ENCODE data around the gene DUS2. TPM values are rescaled to one million over a fixed set of nuclear protein-coding genes. Genes with fewer than 3 reads are reported as not detected.

Gene DUS2
- total and polyA plus RNA-seq, 9 of the 15 experiments (the other 6 are each of a cell fraction or from before 2014, with no cell fraction given): 5.8 to 22.5 (median 20.6) TPM

DNA sequence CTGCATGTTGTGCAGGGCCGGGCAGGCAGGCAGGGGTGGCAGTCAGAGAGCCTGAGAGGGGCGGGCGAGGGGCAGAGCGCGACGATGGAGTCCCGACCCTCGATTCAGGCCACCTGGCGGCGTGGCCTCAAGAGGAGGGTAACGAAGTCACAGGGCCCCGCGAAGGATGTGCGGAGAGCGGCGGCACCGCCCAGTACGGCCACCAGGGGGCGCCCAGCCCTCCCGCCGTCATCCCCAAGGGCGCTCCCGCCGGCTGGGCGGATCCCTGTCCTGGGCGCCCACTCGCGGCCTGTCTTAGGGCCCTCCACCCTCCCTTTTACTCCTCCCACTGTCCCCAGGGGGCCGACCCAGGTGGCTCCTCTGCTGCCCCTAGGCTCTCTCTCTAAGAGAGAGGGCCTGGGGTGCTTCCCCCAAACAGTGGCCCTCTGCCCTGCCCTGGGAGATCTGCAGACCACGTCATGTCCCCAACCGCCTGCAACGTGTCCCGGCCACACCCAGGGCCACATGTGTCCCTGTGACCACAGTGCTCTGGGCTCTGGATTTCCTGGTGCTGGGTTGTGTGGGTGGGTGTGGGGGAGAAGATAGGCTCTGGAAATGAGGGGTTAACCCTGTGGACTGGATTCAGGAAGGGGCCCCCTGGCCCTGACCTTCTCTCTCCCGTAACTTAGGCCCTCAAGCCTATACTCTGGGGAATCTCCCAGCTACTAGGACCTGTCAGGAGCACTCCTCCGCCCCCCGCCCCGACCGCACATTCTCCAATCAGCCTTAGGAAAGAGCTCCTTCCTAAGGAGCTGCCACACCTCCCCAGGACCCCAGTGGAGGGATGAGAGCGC is 29.7 kb upstream of the DUS2 start (continued):
- TF ChIP-seq ZNF76 (CRISPR knock-in tag; IDR thresholded peaks at IDR 0.05; ENCODE audit: borderline replicate concordance) (peak; percentile 77; the same call in 1 of the 2 replicates), RBM39 (optimal IDR thresholded peaks at IDR 0.05; ENCODE audit: low read depth, low read length) (peak; percentile 69), ERF (CRISPR knock-in tag; IDR thresholded peaks at IDR 0.05) (no peak), E2F8 (IDR thresholded peaks at IDR 0.05; ENCODE audit: low read depth, partially characterized antibody) (peak; percentile 78), JUN (IDR thresholded peaks at IDR 0.05; ENCODE audit: borderline replicate concordance, low read depth, low read length) (peak; percentile 52), JUN (CRISPR knock-in tag; IDR thresholded peaks at IDR 0.05; ENCODE audit: borderline replicate concordance) (no peak), ZNF384 (IDR thresholded peaks at IDR 0.05; ENCODE audit: low read depth, low read length) (no peak), CHD7 (IDR thresholded peaks at IDR 0.05; ENCODE audit: low read depth, low read length) (no peak)
- TF ChIP-seq, protein P1, sequence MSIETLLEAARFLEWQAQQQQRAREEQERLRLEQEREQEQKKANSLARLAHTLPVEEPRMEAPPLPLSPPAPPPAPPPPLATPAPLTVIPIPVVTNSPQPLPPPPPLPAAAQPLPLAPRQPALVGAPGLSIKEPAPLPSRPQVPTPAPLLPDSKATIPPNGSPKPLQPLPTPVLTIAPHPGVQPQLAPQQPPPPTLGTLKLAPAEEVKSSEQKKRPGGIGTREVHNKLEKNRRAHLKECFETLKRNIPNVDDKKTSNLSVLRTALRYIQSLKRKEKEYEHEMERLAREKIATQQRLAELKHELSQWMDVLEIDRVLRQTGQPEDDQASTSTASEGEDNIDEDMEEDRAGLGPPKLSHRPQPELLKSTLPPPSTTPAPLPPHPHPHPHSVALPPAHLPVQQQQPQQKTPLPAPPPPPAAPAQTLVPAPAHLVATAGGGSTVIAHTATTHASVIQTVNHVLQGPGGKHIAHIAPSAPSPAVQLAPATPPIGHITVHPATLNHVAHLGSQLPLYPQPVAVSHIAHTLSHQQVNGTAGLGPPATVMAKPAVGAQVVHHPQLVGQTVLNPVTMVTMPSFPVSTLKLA (conservative IDR thresholded peaks at IDR 0.05): peak; percentile 93 to 95
